ENCODE measurements around the gene WFIKKN2.

- TF ChIP-seq CTCF (IDR thresholded peaks at IDR 0.05): no peak
- TF ChIP-seq POLR2A (IDR thresholded peaks at IDR 0.05): no peak
Measured at GRCh38 chr17:50863931-50864330, 28.5 kb downstream of the WFIKKN2 start.

Measured in uterus (tissue), 2 donors.